Type B pancreatic cell (in vitro differentiated cells): Measurements from ENCODE around the gene RAB25. TPM values are rescaled to one million over a fixed set of nuclear protein-coding genes. Genes with fewer than 3 reads are reported as not detected.
"Not testable (repeated sequence)": the region's sequence is repeated elsewhere in the genome, so short reads cannot be mapped to it uniquely, and the experiment has no call there.

Source experiments
- DNase-seq: peaks from one replicate; pipeline ENCODE4 v3.0.0; 2021; ENCODE audit warnings: mixed read lengths; ENCODE audit not compliant: unreplicated experiment; ENCODE audit errors: extremely low spot score
- H3K27ac Mint-ChIP-seq: 2 replicates; pipeline ENCODE4 v1.8.0; 2021; ENCODE audit warnings: mild to moderate bottlenecking, mixed read lengths
- H3K27me3 Mint-ChIP-seq: 2 replicates; pipeline ENCODE4 v1.8.0; 2021; ENCODE audit warnings: mixed read lengths
- H3K36me3 Mint-ChIP-seq: 2 replicates; pipeline ENCODE4 v1.8.0; 2021; ENCODE audit warnings: mixed read lengths
- H3K4me1 Mint-ChIP-seq: one replicate; pipeline ENCODE4 v1.8.0; 2021; ENCODE audit warnings: mixed read lengths; ENCODE audit not compliant: unreplicated experiment
- H3K4me3 Mint-ChIP-seq: 2 replicates; pipeline ENCODE4 v1.8.0; 2021; ENCODE audit warnings: mild to moderate bottlenecking, mixed read lengths
- H3K9me3 Mint-ChIP-seq: 2 replicates; pipeline ENCODE4 v1.8.0; 2021; ENCODE audit warnings: mixed read lengths
- CTCF ChIP-seq: fragments of 200-600 bp; sonication (generic); conservative IDR thresholded peaks from 2 replicates; pipeline ENCODE4 v1.5.0; 2021; ENCODE audit warnings: antibody characterized with exemption, mild to moderate bottlenecking
- total RNA-seq: library from RNA; stranded (reverse); gene quantifications from 2 replicates; pipeline ENCODE4 v1.2.1, GENCODE V29; 2021; ENCODE audit warnings: low replicate concordance

Gene RAB25
- total RNA-seq, 1 donor from 2014 or later, result 97.9 TPM

DNA sequence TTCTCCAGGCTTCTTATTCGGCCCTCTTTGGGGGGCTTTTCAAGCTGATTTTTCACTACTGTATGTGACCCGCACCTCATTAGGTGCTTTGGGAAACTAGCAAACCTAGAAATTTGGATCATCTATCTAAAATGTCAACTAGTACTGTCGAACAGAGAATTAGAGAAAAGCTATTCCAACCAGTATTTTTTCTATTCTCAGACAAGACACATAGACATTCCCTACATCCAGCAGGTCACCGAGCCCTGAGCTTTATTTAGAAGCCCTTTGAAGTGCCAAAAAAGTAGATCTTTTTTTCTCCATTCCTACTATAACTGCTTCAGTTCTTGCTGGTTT, 39.9 kb upstream of the RAB25 start:
- Mint-ChIP-seq H3K27ac (peak overlapping the region; percentile 89), H3K36me3 (peaks cover 23% of the 10 kb centered on the region), H3K27me3 (no peaks in the 10 kb centered on the region), H3K4me3 (peak overlapping the region; percentile 99), H3K4me1 (peaks cover 19% of the 10 kb centered on the region), H3K9me3 (no peaks in the 10 kb centered on the region)
- DNase-seq, result no peak
- TF ChIP-seq CTCF, result no peak

GRCh38 chr1:156021954-156022353, 39.0 kb upstream of the RAB25 start:
- DNase-seq, result no peak
- H3K4me3 Mint-ChIP-seq, result peak overlapping the region; percentile 74
- H3K36me3 Mint-ChIP-seq, result peaks cover 18% of the 10 kb centered on the region
- H3K9me3 Mint-ChIP-seq, result no peaks in the 10 kb centered on the region
- peaks cover 20% of the 10 kb centered on the region for H3K4me1 Mint-ChIP-seq
- no peaks in the 10 kb centered on the region for H3K27me3 Mint-ChIP-seq
- TF ChIP-seq CTCF, result no peak
- H3K27ac Mint-ChIP-seq, result no peak overlapping the region

DNA sequence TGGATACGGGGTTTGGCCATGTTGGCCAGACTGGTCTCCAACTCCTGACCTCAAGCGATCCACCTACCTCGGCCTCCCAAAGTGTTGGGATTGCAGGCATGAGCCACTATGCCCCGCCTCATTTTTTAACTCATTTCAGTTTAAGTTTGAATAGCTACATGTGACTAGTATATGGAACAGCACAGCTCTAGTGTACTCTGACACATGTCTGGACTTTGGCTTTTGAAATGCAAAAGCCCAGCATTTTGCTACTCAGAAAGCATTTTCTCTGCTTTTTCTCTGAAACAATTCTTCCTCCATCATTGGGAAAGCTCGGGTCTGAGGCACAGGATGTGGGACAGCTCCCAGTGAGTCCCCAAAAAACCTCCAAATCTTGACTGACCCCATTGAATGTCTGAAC, 36.2 kb upstream of the RAB25 start:
- Mint-ChIP-seq H3K4me1 (peaks cover 15% of the 10 kb centered on the region), H3K9me3 (no peaks in the 10 kb centered on the region)
- no peak for TF ChIP-seq CTCF

GRCh38 chr1:156025876-156026275, 35.1 kb upstream of the RAB25 start:
- H3K27me3 Mint-ChIP-seq, result no peaks in the 10 kb centered on the region

More for the DNA sequence above, 36.2 kb upstream of the RAB25 start:
- H3K27ac Mint-ChIP-seq, result no peak overlapping the region
- peaks cover 7% of the 10 kb centered on the region for H3K36me3 Mint-ChIP-seq
- no peak overlapping the region for H3K4me3 Mint-ChIP-seq
- DNase-seq, result no peak
- H3K27me3 Mint-ChIP-seq, result no peaks in the 10 kb centered on the region

DNA sequence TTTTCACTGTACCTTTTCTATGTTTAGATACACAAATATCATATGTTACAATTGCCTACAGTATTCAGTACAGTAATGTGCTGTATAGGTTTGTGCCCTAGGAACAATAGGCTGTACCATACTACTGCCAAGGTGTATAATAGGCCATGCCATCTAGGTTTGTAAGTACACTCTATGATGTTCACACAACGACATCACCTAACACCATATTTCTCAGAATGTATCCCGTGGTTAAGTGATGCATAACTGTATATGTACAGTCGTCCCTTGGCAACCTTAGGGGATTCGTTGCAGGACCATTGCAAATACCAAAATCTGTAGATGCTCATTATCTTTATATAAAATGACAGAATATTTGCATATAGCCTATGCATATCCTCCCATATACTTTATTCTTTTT, 34.4 kb upstream of the RAB25 start:
- Mint-ChIP-seq H3K4me1 (peaks cover 4% of the 10 kb centered on the region), H3K9me3 (no peaks in the 10 kb centered on the region), H3K36me3 (no peaks in the 10 kb centered on the region), H3K27me3 (no peaks in the 10 kb centered on the region), H3K4me3 (no peak overlapping the region), H3K27ac (no peak overlapping the region)
- no peak for DNase-seq
- no peak for TF ChIP-seq CTCF

More at GRCh38 chr1:156025876-156026275, 35.1 kb upstream of the RAB25 start:
- no peaks in the 10 kb centered on the region for H3K9me3 Mint-ChIP-seq
- H3K27ac Mint-ChIP-seq, result no peak overlapping the region
- H3K4me3 Mint-ChIP-seq, result no peak overlapping the region
- no peak for DNase-seq
- peak; percentile 79 for TF ChIP-seq CTCF
- peaks cover under 1% of the 10 kb centered on the region for H3K36me3 Mint-ChIP-seq
- peaks cover 6% of the 10 kb centered on the region for H3K4me1 Mint-ChIP-seq

DNA sequence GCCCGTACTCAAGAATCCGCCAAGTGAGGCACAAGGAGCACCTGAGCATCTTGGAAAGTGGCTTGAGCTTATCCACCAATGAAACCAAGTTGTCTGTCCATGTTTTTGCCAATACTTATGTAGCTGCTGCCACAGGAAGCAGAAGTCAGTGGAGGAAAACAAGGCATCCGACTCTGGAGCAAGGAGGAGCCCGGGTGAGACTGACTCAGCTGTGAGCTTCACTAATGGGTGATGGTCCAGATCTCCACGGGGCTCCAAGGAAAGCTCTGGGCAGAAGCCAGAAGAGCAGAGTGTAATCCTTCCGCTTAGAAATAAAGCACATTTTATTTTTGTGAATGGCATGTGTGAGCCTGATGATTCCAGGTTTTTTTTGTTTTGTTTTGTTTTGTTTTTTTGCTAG, 27.9 kb upstream of the RAB25 start:
- no peaks in the 10 kb centered on the region for H3K4me1 Mint-ChIP-seq
- no peaks in the 10 kb centered on the region for H3K36me3 Mint-ChIP-seq
- no peaks in the 10 kb centered on the region for H3K9me3 Mint-ChIP-seq
- H3K27me3 Mint-ChIP-seq, result no peaks in the 10 kb centered on the region
- no peak for DNase-seq
- TF ChIP-seq CTCF, result no peak
- no peak overlapping the region for H3K27ac Mint-ChIP-seq
- no peak overlapping the region for H3K4me3 Mint-ChIP-seq

DNA sequence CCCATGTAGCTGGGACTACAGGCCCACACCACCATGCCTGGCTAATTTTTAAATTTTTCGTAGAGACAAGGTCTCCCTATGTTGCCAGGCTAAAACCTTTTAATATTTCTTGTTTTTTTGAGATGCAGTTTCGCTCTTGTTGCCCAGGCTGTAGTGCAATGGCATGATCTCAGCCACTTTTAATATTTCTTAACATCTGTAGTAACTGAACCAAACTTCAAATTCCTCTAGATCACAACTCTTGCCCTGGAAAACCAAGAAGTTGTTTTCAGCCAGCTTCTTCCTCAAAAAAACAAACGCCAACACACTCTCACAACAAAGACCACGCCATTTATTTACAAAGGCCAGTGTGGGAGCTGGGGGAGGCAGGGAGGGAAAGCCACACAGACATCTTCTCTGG, 26.0 kb upstream of the RAB25 start:
- H3K27me3 Mint-ChIP-seq, H3K27ac Mint-ChIP-seq, DNase-seq, H3K9me3 Mint-ChIP-seq, H3K4me1 Mint-ChIP-seq, H3K4me3 Mint-ChIP-seq, H3K36me3 Mint-ChIP-seq: not testable (repeated sequence)
